Adipocyte (in vitro differentiated cells): Measurements from ENCODE around the gene LRRK2.
"Not testable (repeated sequence)": the region's sequence is repeated elsewhere in the genome, so short reads cannot be mapped to it uniquely, and the experiment has no call there.

Source experiments
- DNase-seq: peaks from one replicate; pipeline ENCODE4 v3.0.0-alpha.2; 2015; ENCODE audit warnings: low read depth
- H3K27me3 ChIP-seq: replicated peaks from 2 replicates; pipeline ENCODE4 v1.7.0; 2013; ENCODE audit warnings: mild to moderate bottlenecking, low read length, moderate library complexity; ENCODE audit not compliant: control insufficient read depth, insufficient read depth
- H3K36me3 ChIP-seq: 2 replicates; pipeline ENCODE4 v1.7.0; 2013; ENCODE audit warnings: low read length, mild to moderate bottlenecking, moderate library complexity; ENCODE audit not compliant: control insufficient read depth, insufficient read depth, severe bottlenecking
- H3K4me1 ChIP-seq: 2 replicates; pipeline ENCODE4 v1.7.0; 2013; ENCODE audit warnings: mild to moderate bottlenecking, low read length, moderate library complexity; ENCODE audit not compliant: control insufficient read depth, insufficient read depth
- H3K4me3 ChIP-seq: 2 replicates; pipeline ENCODE4 v1.7.0; 2013; ENCODE audit warnings: mild to moderate bottlenecking, low read length, moderate library complexity
- H3K9ac ChIP-seq: 2 replicates; pipeline ENCODE4 v1.7.0; 2013; ENCODE audit warnings: mild to moderate bottlenecking, low read length, moderate library complexity
- H3K9me3 ChIP-seq: 2 replicates; pipeline ENCODE4 v1.7.0; 2013; ENCODE audit warnings: mild to moderate bottlenecking, low read length, moderate library complexity; ENCODE audit not compliant: control insufficient read depth

The LRRK2 gene

DNA sequence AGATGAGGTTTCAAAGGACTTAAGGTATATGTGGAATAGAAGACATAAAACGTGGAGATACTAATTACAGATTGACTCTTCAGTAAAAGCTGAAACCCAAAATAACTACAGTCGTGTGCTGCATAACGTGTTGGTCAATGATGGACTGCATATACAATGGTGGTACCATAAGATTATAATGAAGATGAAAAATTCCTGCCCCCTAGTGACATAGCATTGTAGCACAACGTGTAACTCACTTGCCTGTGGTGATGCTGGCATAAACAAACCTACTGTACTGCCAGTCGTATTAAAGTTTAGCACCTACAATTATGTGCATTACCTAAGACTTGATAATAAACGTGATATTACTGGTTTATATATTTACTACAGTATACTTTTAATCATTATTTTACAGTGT is 150.3 kb downstream of the LRRK2 start:
- Histone ChIP-seq H3K9ac (no peak overlapping the region), H3K36me3 (no peaks in the 10 kb centered on the region), H3K4me3 (no peak overlapping the region), H3K27me3 (no peaks in the 10 kb centered on the region), H3K9me3 (peaks cover 4% of the 10 kb centered on the region), H3K4me1 (peaks cover 3% of the 10 kb centered on the region)
- DNase-seq: no peak

DNA sequence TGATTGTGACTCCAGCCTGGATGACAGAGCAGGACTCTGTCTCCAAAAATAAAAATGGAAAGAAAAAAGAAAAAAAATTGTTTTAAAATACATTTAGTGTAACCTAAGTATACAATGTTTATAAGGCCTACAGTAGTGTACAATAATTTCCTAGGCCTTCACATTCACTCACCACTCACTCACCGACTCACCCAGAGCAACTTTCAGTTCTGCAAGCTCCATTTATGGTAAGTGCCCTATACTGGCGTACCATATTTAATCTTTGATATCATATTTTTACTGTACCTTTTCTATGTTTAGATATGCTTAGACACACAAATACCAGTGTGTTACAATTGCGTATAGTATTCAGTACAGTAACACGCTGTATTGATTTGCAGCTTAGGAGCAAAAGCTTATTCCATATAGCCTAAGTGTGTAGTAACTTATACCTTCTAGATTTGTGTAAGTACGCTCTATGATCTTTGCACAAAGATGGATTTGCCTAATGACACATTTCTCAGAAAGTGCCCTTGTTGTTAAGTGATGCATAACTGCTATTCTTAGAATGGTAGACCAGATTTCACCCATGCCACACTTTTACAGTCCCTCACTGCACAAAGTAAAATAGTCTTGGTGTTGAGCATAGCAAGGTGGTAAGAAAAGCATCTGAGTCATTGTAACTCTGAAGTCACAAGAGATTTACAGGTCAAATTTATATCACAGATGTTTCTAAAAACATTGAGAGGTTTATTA is 151.9 kb downstream of the LRRK2 start:
- Histone ChIP-seq H3K9me3 (peaks cover 4% of the 10 kb centered on the region), H3K9ac (no peak overlapping the region), H3K4me1 (peaks cover 3% of the 10 kb centered on the region), H3K27me3 (no peaks in the 10 kb centered on the region), H3K36me3 (no peaks in the 10 kb centered on the region), H3K4me3 (no peak overlapping the region)
- no peak for DNase-seq

DNA sequence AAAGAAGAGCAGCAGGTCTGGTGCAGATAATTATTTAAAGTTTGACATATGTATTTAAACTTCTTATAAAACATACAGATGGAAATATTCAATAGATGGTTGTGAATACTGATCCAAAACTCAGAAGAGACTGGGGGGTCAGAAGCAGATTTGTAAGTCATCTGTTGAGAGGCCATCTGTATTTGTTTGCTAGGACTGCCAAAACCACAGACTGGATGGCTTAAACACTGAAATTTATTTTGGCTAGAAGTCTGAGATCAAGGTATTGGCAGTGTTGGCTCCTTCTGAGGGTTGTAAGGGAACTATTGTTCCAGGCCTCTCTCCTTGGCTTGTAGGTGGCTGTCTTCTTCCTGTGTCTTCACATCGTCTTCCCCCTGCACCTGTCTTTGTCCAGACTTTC is 153.9 kb downstream of the LRRK2 start:
- no peak overlapping the region for H3K9ac ChIP-seq
- no peaks in the 10 kb centered on the region for H3K36me3 ChIP-seq
- no peak for DNase-seq
- H3K27me3 ChIP-seq: no peaks in the 10 kb centered on the region
- H3K9me3 ChIP-seq: peaks cover 4% of the 10 kb centered on the region
- H3K4me1 ChIP-seq: peaks cover 3% of the 10 kb centered on the region
- no peak overlapping the region for H3K4me3 ChIP-seq

DNA sequence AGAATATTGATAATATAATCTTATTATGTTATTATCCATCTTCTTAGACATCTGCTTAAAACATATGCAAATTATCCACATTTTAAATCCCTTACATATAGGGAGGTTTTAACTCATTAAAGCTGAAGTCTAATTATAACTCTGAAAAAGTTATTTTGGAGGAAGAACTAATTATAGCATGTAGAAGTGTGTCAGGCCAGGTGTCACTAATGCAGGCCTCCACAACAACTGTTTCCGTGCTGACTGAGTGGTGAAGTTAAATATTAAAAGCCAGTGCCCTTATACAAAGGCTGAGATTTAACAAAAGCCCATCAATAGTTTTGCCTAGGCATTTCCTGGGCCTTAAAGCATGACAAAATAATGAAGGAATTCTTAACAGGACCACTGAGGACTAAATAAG is 157.4 kb downstream of the LRRK2 start:
- no peak for DNase-seq
- no peaks in the 10 kb centered on the region for H3K4me1 ChIP-seq
- H3K27me3 ChIP-seq: no peaks in the 10 kb centered on the region
- no peak overlapping the region for H3K9ac ChIP-seq
- H3K9me3 ChIP-seq: peaks cover 4% of the 10 kb centered on the region
- no peaks in the 10 kb centered on the region for H3K36me3 ChIP-seq
- H3K4me3 ChIP-seq: no peak overlapping the region

DNA sequence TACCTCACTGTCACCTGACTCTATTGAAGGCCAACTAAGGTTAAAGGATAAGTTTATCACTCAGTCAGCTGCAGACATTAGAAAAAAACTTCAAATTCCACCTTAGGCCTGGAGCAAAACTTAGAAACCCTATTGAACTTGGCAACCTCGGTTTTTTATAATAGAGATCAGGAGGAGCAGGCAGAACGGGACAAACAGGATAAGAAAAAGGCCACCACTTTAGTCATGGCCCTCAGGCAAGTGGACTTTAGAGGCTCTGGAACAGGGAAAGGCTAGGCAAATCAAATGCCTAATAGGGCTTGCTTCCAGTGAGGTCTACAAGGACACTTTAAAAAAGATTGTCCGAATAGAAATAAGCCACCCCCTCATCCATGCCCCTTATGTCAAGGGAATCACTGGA is 162.5 kb downstream of the LRRK2 start:
- not testable (repeated sequence) for H3K9ac ChIP-seq, DNase-seq, H3K27me3 ChIP-seq, H3K36me3 ChIP-seq, H3K4me1 ChIP-seq, H3K9me3 ChIP-seq, H3K4me3 ChIP-seq

DNA sequence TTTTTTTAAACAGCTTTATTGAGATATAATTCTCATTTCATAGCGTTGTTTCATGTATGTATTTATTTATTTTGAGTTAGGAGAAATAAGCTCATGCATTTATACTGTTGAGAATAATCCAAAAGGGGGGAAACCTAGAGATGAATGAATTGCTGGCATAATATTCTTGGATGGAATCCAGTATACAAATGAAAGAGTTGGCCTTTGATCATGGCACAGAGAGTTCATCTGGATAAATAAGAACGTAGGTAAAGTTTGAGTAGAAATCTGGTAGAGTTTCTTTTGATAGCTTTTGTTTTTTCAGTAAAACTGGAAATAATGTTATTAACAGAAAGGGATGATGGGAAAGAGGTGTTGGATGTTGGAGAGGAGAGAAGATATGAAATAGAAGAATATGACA is 166.2 kb downstream of the LRRK2 start:
- Histone ChIP-seq H3K27me3 (no peaks in the 10 kb centered on the region), H3K9me3 (peaks cover 9% of the 10 kb centered on the region), H3K9ac (no peak overlapping the region), H3K4me1 (no peaks in the 10 kb centered on the region), H3K36me3 (no peaks in the 10 kb centered on the region), H3K4me3 (no peak overlapping the region)
- no peak for DNase-seq

DNA sequence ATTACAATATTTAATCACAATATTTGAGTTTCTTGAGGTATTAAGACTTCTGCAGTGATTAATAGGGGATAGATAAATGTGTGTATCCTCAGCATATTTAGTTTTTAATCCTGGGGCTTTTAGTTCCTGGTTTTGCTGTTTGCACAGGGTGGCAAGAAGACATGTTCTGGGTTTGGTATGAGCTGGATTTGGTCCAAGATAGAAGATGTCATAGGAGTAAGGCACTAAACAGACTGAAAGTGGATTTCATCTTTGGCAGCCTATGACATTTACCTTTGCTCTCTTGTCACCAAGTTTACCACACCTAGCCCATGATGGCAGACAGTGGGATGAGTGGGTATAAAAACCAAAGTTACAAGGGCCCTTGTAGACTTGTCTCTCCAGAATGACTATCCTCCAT is 168.2 kb downstream of the LRRK2 start:
- Histone ChIP-seq H3K9ac (no peak overlapping the region), H3K36me3 (no peaks in the 10 kb centered on the region), H3K9me3 (peaks cover 9% of the 10 kb centered on the region), H3K4me3 (no peak overlapping the region), H3K27me3 (no peaks in the 10 kb centered on the region), H3K4me1 (no peaks in the 10 kb centered on the region)
- DNase-seq: no peak

DNA sequence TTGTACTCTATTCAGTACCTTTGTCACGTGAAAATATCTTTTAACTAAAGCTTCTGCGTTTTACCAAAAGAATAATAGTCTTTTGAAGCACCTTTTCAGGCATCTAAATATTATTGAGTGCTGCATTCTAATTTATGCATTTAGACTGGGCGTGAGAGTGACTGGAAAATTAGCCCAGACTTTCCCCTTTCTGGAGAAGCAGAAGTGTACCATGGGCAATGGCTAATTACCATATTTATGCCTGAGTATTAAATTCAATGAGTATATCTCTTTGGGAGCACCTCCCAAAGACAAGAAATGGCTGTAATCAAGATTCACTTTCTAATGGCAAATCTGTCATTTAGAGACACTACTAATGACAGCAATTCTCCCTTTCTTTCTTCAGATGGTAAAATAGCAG is 174.9 kb downstream of the LRRK2 start:
- Histone ChIP-seq H3K27me3 (no peaks in the 10 kb centered on the region), H3K9ac (no peak overlapping the region), H3K9me3 (peaks cover 5% of the 10 kb centered on the region), H3K36me3 (no peaks in the 10 kb centered on the region), H3K4me1 (no peaks in the 10 kb centered on the region), H3K4me3 (no peak overlapping the region)
- no peak for DNase-seq

DNA sequence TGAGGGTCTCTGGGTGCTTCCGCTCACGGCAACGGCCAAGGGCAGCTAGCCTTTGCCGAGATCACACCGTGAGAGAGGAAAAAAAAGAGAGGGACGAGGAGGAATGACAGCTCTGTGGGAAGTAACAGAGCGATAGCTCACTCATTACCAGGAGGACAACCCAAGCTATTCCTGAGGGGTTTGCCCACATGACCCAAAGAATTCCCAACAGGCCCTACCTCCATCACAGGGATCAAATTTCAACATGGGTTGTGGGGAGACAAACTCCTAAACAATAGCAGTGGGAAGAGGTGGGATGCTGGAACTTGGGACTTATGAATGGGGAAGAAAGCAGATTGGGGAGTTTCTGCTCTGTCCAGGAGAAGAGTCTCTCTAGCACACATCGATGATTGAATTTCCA is 180.6 kb downstream of the LRRK2 start:
- H3K27me3 ChIP-seq: no peaks in the 10 kb centered on the region
- no peaks in the 10 kb centered on the region for H3K4me1 ChIP-seq
- no peak overlapping the region for H3K4me3 ChIP-seq
- no peak for DNase-seq
- no peaks in the 10 kb centered on the region for H3K36me3 ChIP-seq
- H3K9me3 ChIP-seq: no peaks in the 10 kb centered on the region
- H3K9ac ChIP-seq: no peak overlapping the region
